Measurements from ENCODE around the gene SLC39A9. TPM values are rescaled to one million over a fixed set of nuclear protein-coding genes. Genes with fewer than 3 reads are reported as not detected.

The SLC39A9 gene, protein sequence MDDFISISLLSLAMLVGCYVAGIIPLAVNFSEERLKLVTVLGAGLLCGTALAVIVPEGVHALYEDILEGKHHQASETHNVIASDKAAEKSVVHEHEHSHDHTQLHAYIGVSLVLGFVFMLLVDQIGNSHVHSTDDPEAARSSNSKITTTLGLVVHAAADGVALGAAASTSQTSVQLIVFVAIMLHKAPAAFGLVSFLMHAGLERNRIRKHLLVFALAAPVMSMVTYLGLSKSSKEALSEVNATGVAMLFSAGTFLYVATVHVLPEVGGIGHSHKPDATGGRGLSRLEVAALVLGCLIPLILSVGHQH
- 10 to 100 TPM; 20.6 to 23.2 (median 21.8) TPM for total RNA-seq

GRCh38 chr14:69398053-69398817 is at the start of gene SLC39A9, which contains the start of gene ERH:
SLC39A9 (plus strand) TSS chr14:69398692; CDS start chr14:69399370, 678 bp downstream.
ERH (minus strand) TSS chr14:69398299; CDS start chr14:69398233, 66 bp downstream.
- H3K27ac ChIP-seq: peak within 1 kb of the TSS; percentile 89 to 94 (median 91)
- H3K4me3 ChIP-seq: peak within 1 kb of the TSS; percentile 82 to 91 (median 84)
- peaks cover 0 to 33% of the 10 kb centered on the region in 2 donors for H3K36me3 ChIP-seq
- DNase-seq (peak; percentile 94 to 96), ATAC-seq (peak; percentile 99)
- peaks cover 37 to 42% of the 10 kb centered on the region in 2 donors for H3K4me1 ChIP-seq
- peak; percentile 59 to 71 for TF ChIP-seq POLR2A (IDR thresholded peaks at IDR 0.05)
- no peak for TF ChIP-seq CTCF (IDR thresholded peaks at IDR 0.05 in 4 of 5, conservative IDR thresholded peaks at IDR 0.05 in 1 of 5)
- in situ Hi-C loops (cut with MboI; ENCODE audit: low sequenced_read_pairs in 4 of 4) (loop anchor here in 1 of 4 donors (10.0 kb wide), 1 partner anchor 367 kb away; the partner anchor contains the start of gene SRSF5), intact Hi-C loops (cut with DNase I; ENCODE audit: low total_unique reads) (loop anchor here (1.0 to 5.0 kb wide), 4 partner anchors 63 to 369 kb away; partner anchors contain the start of genes DCAF5, EXD2 and SRSF5)
- H3K27me3 ChIP-seq: no peaks in the 10 kb centered on the region
- H3K9me3 ChIP-seq: no peaks in the 10 kb centered on the region

- Histone ChIP-seq H3K27ac (no peak overlapping the region), H3K4me1 (no peaks in the 10 kb centered on the region), H3K4me3 (no peak overlapping the region), H3K9me3 (no peaks in the 10 kb centered on the region), H3K36me3 (no peaks in the 10 kb centered on the region), H3K27me3 (no peaks in the 10 kb centered on the region)
- intact Hi-C loops (cut with DNase I; ENCODE audit: low total_unique reads) (loop anchor here (10.0 kb wide), 1 partner anchor 104 kb away; no protein-coding TSS in a partner anchor), in situ Hi-C loops (cut with MboI; ENCODE audit: low sequenced_read_pairs in 4 of 4) (no loop called here)
- TF ChIP-seq CTCF (IDR thresholded peaks at IDR 0.05 in 4 of 5, conservative IDR thresholded peaks at IDR 0.05 in 1 of 5) (no peak), POLR2A (IDR thresholded peaks at IDR 0.05) (no peak)
- ATAC-seq: no peak
- no peak for DNase-seq
Measured at GRCh38 chr14:69349091-69349777, 49.3 kb upstream of the SLC39A9 start.

DNA sequence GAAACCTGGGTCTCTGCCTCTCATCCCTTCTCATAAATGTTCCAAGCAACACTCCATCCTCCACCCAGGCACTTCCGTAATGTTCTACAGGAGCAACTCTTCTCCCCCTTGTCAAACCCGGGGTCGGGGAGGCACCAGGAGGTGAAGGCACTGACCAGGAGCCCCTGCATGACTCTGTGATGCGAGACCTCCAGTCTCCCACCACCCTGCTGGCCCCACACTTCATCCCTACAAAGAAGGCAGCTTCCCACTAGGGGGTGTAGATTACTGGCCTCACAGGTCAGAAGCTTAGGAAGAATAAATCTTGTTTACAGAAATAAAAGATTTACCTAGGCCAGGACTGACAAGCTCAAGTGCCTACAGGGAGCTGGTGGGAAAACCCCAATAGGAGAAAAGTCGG is 47.6 kb upstream of the SLC39A9 start:
- in situ Hi-C loops (cut with MboI; ENCODE audit: low sequenced_read_pairs in 4 of 4): no loop called here
- TF ChIP-seq CTCF (IDR thresholded peaks at IDR 0.05 in 4 of 5, conservative IDR thresholded peaks at IDR 0.05 in 1 of 5) (no peak), POLR2A (IDR thresholded peaks at IDR 0.05) (no peak)
- Histone ChIP-seq H3K9me3 (no peaks in the 10 kb centered on the region), H3K4me3 (no peak overlapping the region), H3K27me3 (no peaks in the 10 kb centered on the region), H3K4me1 (no peaks in the 10 kb centered on the region), H3K27ac (no peak overlapping the region), H3K36me3 (no peaks in the 10 kb centered on the region)
- DNase-seq (no peak), ATAC-seq (no peak)
- intact Hi-C loops (cut with DNase I; ENCODE audit: low total_unique reads): no loop called here

- Histone ChIP-seq H3K27me3 (no peaks in the 10 kb centered on the region), H3K4me1 (no peaks in the 10 kb centered on the region), H3K9me3 (no peaks in the 10 kb centered on the region), H3K4me3 (no peak overlapping the region), H3K36me3 (no peaks in the 10 kb centered on the region), H3K27ac (no peak overlapping the region)
- ATAC-seq (no peak), DNase-seq (no peak)
- in situ Hi-C loops (cut with MboI; ENCODE audit: low sequenced_read_pairs in 4 of 4) (no loop called here), intact Hi-C loops (cut with DNase I; ENCODE audit: low total_unique reads) (no loop called here)
- no peak for TF ChIP-seq POLR2A (IDR thresholded peaks at IDR 0.05)
- no peak for TF ChIP-seq CTCF (IDR thresholded peaks at IDR 0.05 in 4 of 5, conservative IDR thresholded peaks at IDR 0.05 in 1 of 5)
Measured at GRCh38 chr14:69351385-69351784, 47.1 kb upstream of the SLC39A9 start.

Measured in gastrocnemius medialis (tissue), 4 donors.